HCT116 (cell line): ENCODE measurements around the gene PIGX. TPM values are rescaled to one million over a fixed set of nuclear protein-coding genes. Genes with fewer than 3 reads are reported as not detected.

Source experiments
- ATAC-seq: fragments of 200-7000 bp; cut with Tn5 transposase; 2 replicates; pipeline ENCODE4 v1.9.1; 2020; ENCODE audit warnings: mild to moderate bottlenecking, moderate library complexity
- BruUV-seq: library from RNA; stranded (reverse); fragments of 400-500 nt; replicated peaks from 2 replicates; lab custom pipeline; 2021; lab: Mats Ljungman, UMichigan
- CTCF ChIA-PET: fragments of 300-600 bp; sonication (Branson Sonifier 250); formaldehyde crosslinking; loops from one replicate; lab custom pipeline; 2021; ENCODE audit warnings: antibody characterized with exemption; lab: Charles Lee
- POLR2A ChIA-PET: fragments of 300-600, 350-600 bp; sonication (Branson Sonifier 250); formaldehyde crosslinking; loops from one replicate; lab custom pipeline; 2021; ENCODE audit warnings: antibody characterized with exemption; lab: Charles Lee
- RAD21 ChIA-PET, 2 experiments: fragments of 300-600 bp; sonication (Branson Sonifier 250); formaldehyde crosslinking; loops; one replicate each; lab custom pipeline; 2023; ENCODE audit warnings: low total read pairs in 2 of 2; ENCODE audit not compliant: uncharacterized antibody in 2 of 2, unreplicated experiment in 2 of 2, low non-redundant PET in 1 of 2; lab: Charles Lee
- DNase-seq: peaks from one replicate; pipeline ENCODE4 v3.0.0-alpha.2; 2010; ENCODE audit warnings: low read depth, low spot score
- H2AFZ ChIP-seq: fragments of 200-600 bp; shearing (Covaris generic), sonication (generic); 2 replicates; pipeline ENCODE4 v1.6.1; 2017; ENCODE audit warnings: low read depth, mixed run types, mixed read lengths, antibody characterized with exemption, low read length; ENCODE audit not compliant: poor library complexity, severe bottlenecking
- H3K27ac ChIP-seq: 2 replicates; pipeline ENCODE4 v1.5.1; 2012; ENCODE audit warnings: low read depth, low read length
- H3K27me3 ChIP-seq: fragments of 200-600 bp; sonication (generic); 2 replicates; pipeline ENCODE4 v1.6.1; 2016; ENCODE audit warnings: mixed run types, low read length, mixed read lengths; ENCODE audit not compliant: insufficient read depth
- H3K36me3 ChIP-seq, 2 experiments: fragments of 200-500 bp in 1 of 2; fragments of 200-600 bp in 1 of 2; sonication (Bioruptor generic) in 1 of 2; sonication (generic) in 1 of 2; 2 replicates each; pipeline versions ENCODE4 v1.5.1 to v1.6.1; 2014 to 2016; ENCODE audit warnings: low read length in 2 of 2, inconsistent platforms in 1 of 2, mixed read lengths in 1 of 2, mixed run types in 1 of 2; ENCODE audit not compliant: insufficient read depth in 2 of 2, control insufficient read depth in 1 of 2
- H3K4me1 ChIP-seq, 2 experiments: fragments of 200-600 bp in 1 of 2; sonication (generic) in 1 of 2; 2 replicates each; pipeline versions ENCODE4 v1.5.1 to v1.6.1; 2012 to 2017; ENCODE audit warnings: low read length in 2 of 2, inconsistent platforms in 1 of 2, mild to moderate bottlenecking in 1 of 2, mixed read lengths in 1 of 2, mixed run types in 1 of 2, moderate library complexity in 1 of 2; ENCODE audit not compliant: insufficient read depth in 2 of 2, control insufficient read depth in 1 of 2
- H3K4me2 ChIP-seq: fragments of 200-600 bp; sonication (generic); 2 replicates; pipeline ENCODE4 v1.6.1; 2017; ENCODE audit warnings: mixed run types, low read length, mixed read lengths
- H3K4me3 ChIP-seq, 2 experiments: fragments of 200-600 bp in 1 of 2; sonication (generic) in 1 of 2; replicated peaks in 1 of 2; 2 replicates each; pipeline ENCODE4 v1.5.1; 2011 to 2016; ENCODE audit warnings: low read length in 2 of 2, control low read depth in 1 of 2, low read depth in 1 of 2, mild to moderate bottlenecking in 1 of 2, mixed read lengths in 1 of 2, mixed run types in 1 of 2
- H3K79me2 ChIP-seq: fragments of 200-600 bp; sonication (generic); 2 replicates; pipeline ENCODE4 v1.6.1; 2017; ENCODE audit warnings: mild to moderate bottlenecking, mixed run types, low read length, moderate library complexity, mixed read lengths; ENCODE audit not compliant: insufficient read depth
- H3K9ac ChIP-seq: fragments of 200-600 bp; sonication (generic); 2 replicates; pipeline ENCODE4 v1.6.1; 2016; ENCODE audit warnings: low read length, mixed read lengths
- H3K9me2 ChIP-seq: fragments of 200-600 bp; sonication (generic), shearing (Covaris generic); 2 replicates; pipeline ENCODE4 v1.6.1; 2017; ENCODE audit warnings: mixed run types, mild to moderate bottlenecking, moderate library complexity; ENCODE audit not compliant: insufficient read depth
- H3K9me3 ChIP-seq, 2 experiments: fragments of 200-500 bp in 1 of 2; fragments of 200-600 bp in 1 of 2; sonication (Bioruptor generic) in 1 of 2; sonication (generic) in 1 of 2; 2 replicates each; pipeline ENCODE4 v1.6.1; 2014 to 2017; ENCODE audit warnings: low read length in 2 of 2, mixed read lengths in 2 of 2, inconsistent platforms in 1 of 2, low read depth in 1 of 2, mild to moderate bottlenecking in 1 of 2, mixed run types in 1 of 2, moderate library complexity in 1 of 2; ENCODE audit not compliant: control insufficient read depth in 1 of 2, insufficient read depth in 1 of 2
- H4K20me1 ChIP-seq: fragments of 200-600 bp; sonication (generic), shearing (Covaris generic); 2 replicates; pipeline ENCODE4 v1.6.1; 2017; ENCODE audit warnings: mixed run types, mild to moderate bottlenecking, moderate library complexity; ENCODE audit not compliant: insufficient read depth
- FOSL1 ChIP-seq: IDR thresholded peaks from 2 replicates; pipeline ENCODE4 v1.6.1; 2012; ENCODE audit warnings: low read depth
- POLR2A ChIP-seq: IDR thresholded peaks from 2 replicates; pipeline ENCODE4 v1.7.0; 2011; ENCODE audit warnings: borderline replicate concordance; ENCODE audit not compliant: insufficient read depth, insufficient read length; ENCODE audit errors: extremely low read depth
- SIN3A ChIP-seq: IDR thresholded peaks from 2 replicates; pipeline ENCODE4 v1.6.1; 2012; ENCODE audit warnings: low read depth
- SP1 ChIP-seq: IDR thresholded peaks from 2 replicates; pipeline ENCODE4 v1.6.1; 2012; ENCODE audit warnings: low read depth
- intact Hi-C: fragments of 100-400 bp; cut with micrococcal nuclease; formaldehyde crosslinking; loops from 2 replicates; pipeline ENCODE4 v1.10.0; 2022
- total RNA-seq: library from RNA; stranded (reverse); gene quantifications from one replicate; pipeline ENCODE4 v1.2.1, GENCODE V29; 2021; ENCODE audit not compliant: unreplicated experiment
- TF ChIP-seq, protein P1 (sequence below): IDR thresholded peaks from 2 replicates; pipeline ENCODE4 v1.6.1; 2012

PIGX gene
- total RNA-seq, 1 experiment from 2014 or later: 27.2 TPM

DNA sequence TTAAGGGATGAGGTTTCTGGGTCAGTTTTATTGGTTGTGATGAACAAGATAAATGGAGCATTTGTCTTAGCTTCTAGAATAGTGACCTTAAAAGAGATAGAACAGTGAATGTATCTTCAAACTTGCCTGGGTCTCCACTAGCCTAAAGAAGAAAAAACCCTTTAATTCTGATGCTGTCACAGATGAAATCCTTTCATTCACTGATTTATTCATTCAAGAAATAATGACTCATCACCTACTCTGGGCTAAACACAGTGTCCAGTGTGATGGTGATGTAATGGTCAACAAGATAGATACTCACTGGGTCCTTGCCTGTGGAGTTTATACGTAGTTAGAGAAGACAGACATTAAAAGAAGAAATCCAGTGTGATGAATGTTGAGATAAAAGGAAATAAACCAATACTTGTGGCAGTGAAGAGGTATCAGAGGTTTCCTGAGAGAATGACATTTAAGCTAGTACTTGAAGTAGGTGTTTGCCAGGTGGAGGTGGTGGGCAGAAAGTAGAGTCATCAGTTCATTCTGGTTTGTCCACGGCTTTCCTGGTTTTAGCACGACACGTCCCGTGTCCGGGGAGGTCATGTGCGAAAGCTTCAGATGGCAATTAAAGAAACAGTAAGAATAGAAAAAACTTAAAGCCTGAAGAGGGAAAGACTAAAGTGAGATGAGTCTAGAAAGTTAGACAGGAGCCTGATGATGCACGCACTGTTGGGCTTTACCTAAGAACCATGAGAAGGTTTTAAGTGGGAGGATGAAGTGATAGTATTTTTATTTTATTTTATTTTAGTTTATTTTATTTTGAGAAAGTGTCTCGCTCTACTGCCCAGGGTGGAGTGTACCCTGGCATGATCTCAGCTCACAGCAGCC lies 45.9 kb downstream of the PIGX start:
- BruUV-seq: no TSS peak
- Histone ChIP-seq H2AFZ (no peak overlapping the region), H3K36me3 (peaks cover 0 to 16% of the 10 kb centered on the region in 2 experiments; a peak in 1 of 4 replicates), H3K27me3 (no peaks in the 10 kb centered on the region), H3K9me3 (peaks cover 9 to 13% of the 10 kb centered on the region in 2 experiments; a peak in 2 of 4 replicates), H3K27ac (no peak overlapping the region), H3K79me2 (peaks cover 75% of the 10 kb centered on the region)
- TF ChIP-seq SP1 (no peak), FOSL1 (peak; percentile 22; the same call in 1 of the 2 replicates)
- TF ChIP-seq, all 23 proteins: peak for 1
- H4K20me1 ChIP-seq: peaks cover 3% of the 10 kb centered on the region; the same call in 1 of the 2 replicates
- ChIA-PET RAD21 (no interaction called here), CTCF (no interaction called here), POLR2A (no interaction called here)
- intact Hi-C loops: no loop called here
- H3K9me2 ChIP-seq: no peaks in the 10 kb centered on the region
- H3K4me1 ChIP-seq: peaks cover 0 to 3% of the 10 kb centered on the region in 2 experiments; a peak in 1 of 4 replicates
- no peak for ATAC-seq
- no peak overlapping the region for H3K9ac ChIP-seq
- H3K4me2 ChIP-seq: no peak overlapping the region
- DNase-seq: no peak
- H3K4me3 ChIP-seq: no peak overlapping the region

DNA sequence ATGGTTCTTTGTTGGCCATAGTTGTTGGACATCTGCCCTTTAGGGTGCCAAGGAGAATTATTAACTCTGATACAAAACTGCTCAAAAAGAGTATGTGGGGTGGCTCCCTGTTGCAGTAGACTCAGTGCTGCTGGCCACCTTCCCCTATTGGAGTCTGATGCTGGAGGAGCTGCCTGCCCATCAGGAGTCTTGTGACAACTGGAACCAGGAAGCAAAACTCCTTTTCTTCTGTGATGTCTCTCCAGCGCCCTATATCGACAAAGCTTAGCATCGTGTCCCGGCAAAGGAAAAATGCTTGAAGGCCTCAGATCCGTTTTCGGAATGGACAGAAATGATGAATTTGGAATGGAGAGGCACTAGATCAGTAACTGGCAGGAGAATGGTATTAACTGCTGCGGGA lies 51.0 kb downstream of the PIGX start:
- H3K79me2 ChIP-seq: peaks cover 61% of the 10 kb centered on the region

More for the DNA sequence above, 51.0 kb downstream of the PIGX start:
- ChIA-PET POLR2A (no interaction called here), RAD21 (no interaction called here), CTCF (no interaction called here)
- BruUV-seq: no TSS peak
- intact Hi-C loops: no loop called here
- Histone ChIP-seq H3K9me2 (no peaks in the 10 kb centered on the region), H3K4me3 (no peak overlapping the region), H3K9me3 (no peaks in the 10 kb centered on the region), H3K9ac (no peak overlapping the region), H3K4me2 (no peak overlapping the region), H2AFZ (no peak overlapping the region), H3K27me3 (no peaks in the 10 kb centered on the region), H3K27ac (no peak overlapping the region), H4K20me1 (peaks cover 3% of the 10 kb centered on the region; the same call in 1 of the 2 replicates), H3K4me1 (no peaks in the 10 kb centered on the region), H3K36me3 (no peaks in the 10 kb centered on the region)
- ATAC-seq (no peak), DNase-seq (no peak)
- TF ChIP-seq SIN3A (no peak), POLR2A (no peak)
- TF ChIP-seq, protein P1, sequence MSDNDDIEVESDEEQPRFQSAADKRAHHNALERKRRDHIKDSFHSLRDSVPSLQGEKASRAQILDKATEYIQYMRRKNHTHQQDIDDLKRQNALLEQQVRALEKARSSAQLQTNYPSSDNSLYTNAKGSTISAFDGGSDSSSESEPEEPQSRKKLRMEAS: no peak
